Measurements from ENCODE around the gene GSK3B.

GRCh38 chr3:120049072-120049471 is 45.2 kb downstream of the GSK3B start:
- TF ChIP-seq CTCF (IDR thresholded peaks at IDR 0.05; ENCODE audit: borderline replicate concordance, extremely low read depth, low read length, poor library complexity, severe bottlenecking) = no peak
- no peak for TF ChIP-seq EZH2 (IDR thresholded peaks at IDR 0.05; ENCODE audit: borderline replicate concordance, low read depth, low read length, severe bottlenecking)

Measured in DND-41 (cell line).